Hematopoietic multipotent progenitor cell treated with erythropoietin and hydrocortisone succinate and interleukin-3 and kit ligand, for 8 days (in vitro differentiated cells): ENCODE measurements around the gene CTIF.

ENCODE experiments used
- DNase-seq: peaks from one replicate; pipeline ENCODE4 v3.0.0-alpha.2; 2015

Gene CTIF

GRCh38 chr18:48669991-48670750 is 131.3 kb downstream of the CTIF start:
- no peak for DNase-seq

- DNase-seq = no peak
Observed at GRCh38 chr18:48670751-48671560, 132.1 kb downstream of the CTIF start.

- DNase-seq = no peak
Observed at GRCh38 chr18:48671561-48671945, 132.7 kb downstream of the CTIF start.

DNA sequence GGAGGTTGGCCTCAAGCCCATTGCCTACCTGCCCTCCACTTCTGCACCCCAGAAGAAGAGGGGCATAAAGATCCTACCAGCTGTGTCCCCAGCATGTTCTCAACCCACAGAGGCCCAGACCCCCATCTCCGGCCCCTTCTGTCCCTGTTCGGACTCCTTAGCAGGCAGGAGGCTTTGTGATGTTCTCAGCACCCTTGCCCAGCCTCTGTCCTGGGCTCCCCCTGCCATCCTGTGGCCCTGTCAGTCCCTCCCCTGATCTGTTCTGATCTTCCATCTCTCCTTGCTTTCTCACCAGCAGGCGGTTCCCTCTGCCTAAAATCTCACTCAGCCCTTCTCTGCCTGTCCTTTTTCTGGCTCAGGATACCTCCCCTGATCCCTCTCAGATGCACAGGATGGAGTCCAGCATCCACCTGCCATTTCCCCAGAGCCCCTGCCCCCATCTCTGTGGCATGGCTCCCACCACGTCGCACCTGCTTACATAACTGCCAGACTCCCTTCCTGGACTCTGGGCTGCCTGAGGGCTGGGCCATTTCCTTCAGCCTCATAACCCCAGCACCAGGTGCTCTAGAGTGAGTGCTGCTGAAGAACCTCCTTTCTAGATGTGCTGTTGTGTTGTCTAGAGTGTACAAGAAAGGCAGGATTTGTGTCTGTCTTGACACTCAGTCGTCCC is 134.0 kb downstream of the CTIF start:
- DNase-seq = no peak

- DNase-seq = no peak
Observed at GRCh38 chr18:48673456-48673852, 134.6 kb downstream of the CTIF start.

GRCh38 chr18:48673853-48674721 is 135.3 kb downstream of the CTIF start:
- DNase-seq = no peak

GRCh38 chr18:48674758-48675351 is 136.0 kb downstream of the CTIF start:
- no peak for DNase-seq

GRCh38 chr18:48675352-48675761 is 136.5 kb downstream of the CTIF start:
- DNase-seq = peak; percentile 68

- no peak for DNase-seq
Observed at GRCh38 chr18:48675912-48676311, 137.1 kb downstream of the CTIF start.

DNA sequence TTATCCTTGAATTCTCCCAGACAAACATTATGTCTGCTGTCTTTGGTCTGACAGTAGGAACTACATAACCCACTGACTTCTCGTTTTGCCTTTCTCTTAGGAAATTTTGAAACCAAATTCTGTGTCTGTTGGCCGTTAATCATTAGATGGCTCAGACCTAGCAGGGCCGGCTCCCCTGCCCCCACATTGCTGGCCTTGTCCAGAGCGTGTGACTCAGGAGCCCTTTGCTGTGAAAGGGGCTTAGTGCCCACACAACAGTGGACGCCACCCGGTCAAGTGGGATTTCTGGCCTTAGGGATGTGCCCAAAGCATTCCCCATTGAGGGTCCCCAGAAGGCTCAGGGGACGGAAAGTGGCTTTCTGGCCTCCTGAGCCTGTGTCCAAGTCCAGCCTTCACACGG is 137.5 kb downstream of the CTIF start:
- DNase-seq = no peak

- peak; percentile 60 for DNase-seq
Observed at GRCh38 chr18:48676756-48677368, 138.0 kb downstream of the CTIF start.

- no peak for DNase-seq
Observed at GRCh38 chr18:48678237-48679115, 139.6 kb downstream of the CTIF start.

- peak; percentile 24 for DNase-seq
Observed at GRCh38 chr18:48679236-48679635, 140.4 kb downstream of the CTIF start.

DNA sequence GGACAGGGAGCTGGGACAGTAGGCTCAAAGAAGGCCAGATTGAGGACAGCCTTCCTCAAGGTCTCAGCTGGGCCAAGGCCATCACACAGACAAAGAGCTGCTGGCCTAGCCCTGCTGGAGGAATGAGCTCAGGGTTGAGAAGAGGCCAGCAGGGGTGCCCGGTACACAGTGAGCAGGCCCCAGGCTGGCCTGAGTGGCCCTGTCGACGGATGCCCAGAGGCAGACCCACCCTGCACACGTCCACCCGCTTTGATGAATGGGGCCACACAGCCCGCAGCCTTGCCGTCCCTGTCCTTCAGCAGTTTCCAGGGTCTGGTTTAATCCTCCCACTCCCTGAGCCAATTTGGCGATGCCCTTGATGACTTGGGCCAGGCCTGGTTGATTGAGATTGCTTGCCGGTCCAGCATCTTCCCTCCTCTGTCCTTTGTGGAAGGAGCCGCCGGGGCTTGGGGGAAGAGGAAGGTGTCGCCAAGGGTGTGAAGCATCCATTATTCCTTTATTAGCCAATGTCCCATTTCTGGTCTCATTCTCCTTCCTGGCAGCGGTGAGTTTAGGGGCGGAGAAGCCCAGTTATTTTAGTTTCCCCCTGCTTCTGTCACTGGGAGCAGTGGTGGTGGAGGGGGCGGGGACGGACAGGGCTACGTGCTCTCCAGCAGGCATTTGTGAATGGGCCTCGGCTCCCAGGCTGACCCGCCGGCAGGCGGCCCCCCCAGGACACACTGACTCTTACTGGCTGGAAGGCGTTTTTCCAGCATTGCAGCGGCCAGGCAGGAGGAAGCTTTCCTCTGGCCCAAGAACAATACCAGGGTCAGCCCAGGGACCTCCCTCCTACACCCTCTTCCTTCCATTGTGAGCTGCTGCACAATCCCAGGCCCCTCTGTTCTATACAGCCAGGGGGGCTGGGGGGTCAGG is 141.8 kb downstream of the CTIF start:
- no peak for DNase-seq

- DNase-seq = no peak
Observed at GRCh38 chr18:48682768-48683167, 143.9 kb downstream of the CTIF start.

- no peak for DNase-seq
Observed at GRCh38 chr18:48683197-48683596, 144.4 kb downstream of the CTIF start.

DNA sequence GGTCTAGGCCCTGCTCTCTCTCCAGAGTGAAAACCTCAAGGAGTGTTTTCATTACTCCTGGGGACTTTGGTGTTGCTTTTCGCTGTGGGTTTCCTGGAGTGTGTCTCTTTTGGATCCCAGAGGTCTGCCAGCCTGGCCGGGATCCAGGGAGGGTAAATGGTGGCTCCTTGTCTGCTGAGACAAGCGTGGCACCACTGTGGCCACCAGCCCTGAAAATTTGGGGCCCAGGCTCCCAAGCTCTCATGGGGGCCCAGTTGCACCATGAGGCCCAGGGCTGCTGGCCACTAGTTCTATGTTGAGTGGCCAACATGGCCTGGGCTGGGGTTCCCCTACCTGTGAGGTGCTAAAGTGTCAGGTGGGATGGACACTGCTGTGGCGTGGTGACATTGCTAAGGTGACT is 144.8 kb downstream of the CTIF start:
- no peak for DNase-seq

- DNase-seq = no peak
Observed at GRCh38 chr18:48687346-48688042, 148.7 kb downstream of the CTIF start.

- no peak for DNase-seq
Observed at GRCh38 chr18:48688961-48689360, 150.1 kb downstream of the CTIF start.
